RWPE1 (cell line): Measurements from ENCODE around the gene RUNX2.

Experiments
- CTCF ChIA-PET: fragments of 350-600 bp; sonication (Branson Sonifier 250); formaldehyde crosslinking; extraction: SDS; loops from one replicate; lab custom pipeline; 2021; lab: Yijun Ruan, JAX
- POLR2A ChIA-PET: fragments of 400-600 bp; formaldehyde crosslinking; extraction: SDS; loops from one replicate; lab custom pipeline; 2020; ENCODE audit warnings: antibody characterized with exemption; ENCODE audit not compliant: low non-redundant PET; lab: Yijun Ruan, JAX
- DNase-seq: peaks from one replicate; pipeline ENCODE4 v3.0.0; 2012; ENCODE audit warnings: low spot score
- H3K27ac ChIP-seq: fragments of 450-650 bp; 2 replicates; pipeline ENCODE4 v1.5.1; 2017
- TF ChIP-seq, protein P1 (sequence below): fragments of 450-650 bp; conservative IDR thresholded peaks from 2 replicates; pipeline ENCODE4 v1.5.1; 2017; ENCODE audit warnings: low read depth, mild to moderate bottlenecking

The RUNX2 gene

DNA sequence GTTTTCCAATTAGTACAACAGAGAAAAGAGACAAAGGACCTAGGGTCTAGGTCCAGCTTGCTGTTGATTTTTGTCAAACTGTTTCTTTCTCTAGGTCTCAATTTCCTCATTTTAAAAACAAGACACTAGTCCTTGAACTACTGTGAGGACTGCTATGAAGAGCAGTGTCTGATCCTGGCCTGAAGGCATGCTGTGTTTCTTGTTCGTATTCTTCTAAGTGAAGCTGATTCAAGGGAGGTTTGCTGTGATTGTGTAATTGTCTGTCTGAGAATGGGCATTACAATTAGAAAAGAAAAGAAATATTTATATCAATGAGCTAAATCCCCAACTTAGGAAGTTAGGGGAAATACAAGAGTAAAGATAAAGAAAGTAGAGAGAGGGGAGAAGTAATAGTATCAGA lies 277.8 kb downstream of the RUNX2 start:
- POLR2A ChIA-PET, result no interaction called here
- H3K27ac ChIP-seq, result no peak overlapping the region
- TF ChIP-seq, protein P1, sequence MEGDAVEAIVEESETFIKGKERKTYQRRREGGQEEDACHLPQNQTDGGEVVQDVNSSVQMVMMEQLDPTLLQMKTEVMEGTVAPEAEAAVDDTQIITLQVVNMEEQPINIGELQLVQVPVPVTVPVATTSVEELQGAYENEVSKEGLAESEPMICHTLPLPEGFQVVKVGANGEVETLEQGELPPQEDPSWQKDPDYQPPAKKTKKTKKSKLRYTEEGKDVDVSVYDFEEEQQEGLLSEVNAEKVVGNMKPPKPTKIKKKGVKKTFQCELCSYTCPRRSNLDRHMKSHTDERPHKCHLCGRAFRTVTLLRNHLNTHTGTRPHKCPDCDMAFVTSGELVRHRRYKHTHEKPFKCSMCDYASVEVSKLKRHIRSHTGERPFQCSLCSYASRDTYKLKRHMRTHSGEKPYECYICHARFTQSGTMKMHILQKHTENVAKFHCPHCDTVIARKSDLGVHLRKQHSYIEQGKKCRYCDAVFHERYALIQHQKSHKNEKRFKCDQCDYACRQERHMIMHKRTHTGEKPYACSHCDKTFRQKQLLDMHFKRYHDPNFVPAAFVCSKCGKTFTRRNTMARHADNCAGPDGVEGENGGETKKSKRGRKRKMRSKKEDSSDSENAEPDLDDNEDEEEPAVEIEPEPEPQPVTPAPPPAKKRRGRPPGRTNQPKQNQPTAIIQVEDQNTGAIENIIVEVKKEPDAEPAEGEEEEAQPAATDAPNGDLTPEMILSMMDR, result no peak
- no peak for DNase-seq
- CTCF ChIA-PET, result interaction anchor here (0.6 kb wide), 1 partner anchor 1675 kb away, joined by 3 read pairs; no protein-coding TSS in a partner anchor

- CTCF ChIA-PET, result interaction anchor here (0.5 kb wide), 1 partner anchor 201 kb away, joined by 3 read pairs; no protein-coding TSS in a partner anchor
- POLR2A ChIA-PET, result no interaction called here
- TF ChIP-seq, protein P1, result no peak
- no peak overlapping the region for H3K27ac ChIP-seq
- DNase-seq, result no peak
Measured at GRCh38 chr6:45606831-45607400, 278.8 kb downstream of the RUNX2 start.

DNA sequence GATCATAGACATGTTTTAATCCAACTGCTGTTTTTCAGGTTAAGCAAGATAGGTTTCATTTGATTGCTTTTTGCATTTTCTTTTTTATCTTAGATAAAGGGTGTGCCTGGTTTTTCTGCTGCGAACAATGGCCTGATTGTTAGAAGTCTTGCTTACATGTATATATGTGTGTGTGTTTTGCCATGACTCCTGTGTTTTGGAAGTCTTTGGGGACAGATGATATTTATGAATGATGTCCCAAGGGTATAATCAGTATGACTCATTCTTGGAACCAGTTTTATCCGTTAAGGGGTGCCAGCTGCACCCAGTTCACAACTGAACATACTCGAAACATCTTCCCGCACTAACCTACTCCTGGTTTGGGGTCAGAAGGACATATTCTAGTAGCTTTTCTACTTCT lies 279.7 kb downstream of the RUNX2 start:
- TF ChIP-seq, protein P1, result no peak
- no peak for DNase-seq
- ChIA-PET CTCF (interaction anchor here (0.7 kb wide), 1 partner anchor 116 kb away, joined by 3 read pairs; no protein-coding TSS in a partner anchor), POLR2A (no interaction called here)
- H3K27ac ChIP-seq, result no peak overlapping the region

GRCh38 chr6:45608252-45608913 lies 280.3 kb downstream of the RUNX2 start:
- no peak overlapping the region for H3K27ac ChIP-seq
- ChIA-PET POLR2A (no interaction called here), CTCF (interaction anchor here (0.7 kb wide), 1 partner anchor 116 kb away, joined by 3 read pairs; no protein-coding TSS in a partner anchor)
- no peak for DNase-seq
- TF ChIP-seq, protein P1, result no peak

- H3K27ac ChIP-seq, result no peak overlapping the region
- ChIA-PET CTCF (interaction anchor here (0.7 kb wide), 1 partner anchor 53 kb away, joined by 3 read pairs; no protein-coding TSS in a partner anchor), POLR2A (no interaction called here)
- TF ChIP-seq, protein P1, result no peak
- DNase-seq, result no peak
Measured at GRCh38 chr6:45609141-45609638, 281.1 kb downstream of the RUNX2 start.

DNA sequence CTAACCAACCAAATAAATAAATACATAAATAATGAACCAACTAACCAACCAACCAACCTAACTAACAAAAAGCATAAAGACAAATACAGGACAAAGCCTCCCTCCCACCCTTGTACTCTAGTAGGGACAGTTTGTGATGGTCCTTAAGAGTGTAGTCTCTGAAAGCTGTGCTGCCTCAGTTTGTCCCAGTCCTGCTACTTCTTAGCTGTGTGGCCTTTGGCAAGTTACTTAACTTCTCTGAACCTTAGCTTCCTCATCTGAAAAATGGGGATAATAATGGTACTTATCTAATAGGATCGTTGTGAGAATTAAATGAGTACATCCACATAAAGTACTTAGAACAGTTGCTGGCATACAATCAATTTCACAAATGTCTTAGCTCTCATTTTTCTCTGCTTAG lies 282.2 kb downstream of the RUNX2 start:
- CTCF ChIA-PET, result no interaction called here
- no peak overlapping the region for H3K27ac ChIP-seq
- POLR2A ChIA-PET, result no interaction called here
- DNase-seq, result no peak
- TF ChIP-seq, protein P1, result no peak
